Astrocyte of the cerebellum (primary cell): ENCODE results near the gene RSPH9.
A peak's percentile ranks its signal among the peaks of the same experiment; 100 is the strongest.

Experiments used
- DNase-seq: peaks from one replicate; pipeline ENCODE4 v3.0.0-alpha.2; 2011; ENCODE audit warnings: low read depth
- H3K4me3 ChIP-seq: 2 replicates; pipeline ENCODE4 v1.5.1; 2011; ENCODE audit warnings: mild to moderate bottlenecking, low read depth, low read length, moderate library complexity
- CTCF ChIP-seq: IDR thresholded peaks from 2 replicates; pipeline ENCODE4 v1.5.1; 2012; ENCODE audit warnings: low read length, low read depth, moderate library complexity, mild to moderate bottlenecking; ENCODE audit errors: missing control alignments
- in situ Hi-C: cut with HindIII; loops from 2 replicates; pipeline ENCODE4 v1.10.0; 2017; ENCODE audit warnings: low sequenced_read_pairs

RSPH9 gene

GRCh38 chr6:43716099-43716498, 71.3 kb downstream of the RSPH9 start:
- no peak overlapping the region for H3K4me3 ChIP-seq
- peak; percentile 56 for DNase-seq
- in situ Hi-C loops: no loop called here
- TF ChIP-seq CTCF: no peak

DNA sequence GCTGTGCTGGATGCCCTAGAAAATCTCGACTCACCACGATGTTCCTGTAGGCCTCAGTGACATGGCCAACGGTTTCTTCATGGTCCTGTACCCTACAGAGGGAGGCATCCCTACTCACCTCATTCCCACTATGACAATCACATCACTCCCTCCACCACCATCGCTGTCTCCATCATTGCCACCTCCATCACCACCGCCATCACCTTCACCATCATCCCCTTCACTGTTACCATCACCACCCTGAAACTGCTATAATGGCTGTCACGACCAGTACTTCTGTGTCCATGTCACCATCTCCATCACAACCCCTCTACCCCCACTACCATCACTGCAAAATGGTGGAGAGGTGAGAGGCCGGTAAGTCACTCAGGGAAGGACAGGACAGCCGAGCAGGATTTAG, 72.6 kb downstream of the RSPH9 start:
- DNase-seq: no peak
- H3K4me3 ChIP-seq: no peak overlapping the region
- TF ChIP-seq CTCF: no peak
- in situ Hi-C loops: no loop called here

DNA sequence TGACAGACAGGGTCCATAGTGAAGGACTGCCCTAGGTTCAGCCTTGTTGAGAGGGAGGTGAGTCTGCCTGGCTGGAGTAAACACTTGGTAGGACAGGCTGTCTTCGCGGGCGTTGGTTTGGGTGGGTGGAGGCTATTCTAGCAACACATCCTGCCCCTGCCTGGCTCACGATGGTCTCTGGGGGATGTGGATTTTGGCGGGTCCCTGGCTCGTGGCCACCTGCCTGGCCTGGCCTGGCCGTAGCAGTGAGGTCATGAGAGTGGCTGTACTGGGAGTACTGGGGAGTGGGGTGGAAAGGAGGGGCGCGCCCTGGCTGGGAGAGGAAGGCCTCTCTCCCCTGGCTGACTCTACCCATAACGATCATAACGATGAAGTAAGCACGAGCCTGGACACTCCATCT, 73.0 kb downstream of the RSPH9 start:
- no peak for TF ChIP-seq CTCF
- in situ Hi-C loops: no loop called here
- H3K4me3 ChIP-seq: no peak overlapping the region
- DNase-seq: no peak

GRCh38 chr6:43718387-43719105, 73.7 kb downstream of the RSPH9 start:
- DNase-seq: no peak
- in situ Hi-C loops: no loop called here
- TF ChIP-seq CTCF: no peak
- H3K4me3 ChIP-seq: no peak overlapping the region

- in situ Hi-C loops: no loop called here
- TF ChIP-seq CTCF: no peak
- no peak for DNase-seq
- H3K4me3 ChIP-seq: no peak overlapping the region
These were observed 74.7 kb downstream of the RSPH9 start for GRCh38 chr6:43719511-43719910.

DNA sequence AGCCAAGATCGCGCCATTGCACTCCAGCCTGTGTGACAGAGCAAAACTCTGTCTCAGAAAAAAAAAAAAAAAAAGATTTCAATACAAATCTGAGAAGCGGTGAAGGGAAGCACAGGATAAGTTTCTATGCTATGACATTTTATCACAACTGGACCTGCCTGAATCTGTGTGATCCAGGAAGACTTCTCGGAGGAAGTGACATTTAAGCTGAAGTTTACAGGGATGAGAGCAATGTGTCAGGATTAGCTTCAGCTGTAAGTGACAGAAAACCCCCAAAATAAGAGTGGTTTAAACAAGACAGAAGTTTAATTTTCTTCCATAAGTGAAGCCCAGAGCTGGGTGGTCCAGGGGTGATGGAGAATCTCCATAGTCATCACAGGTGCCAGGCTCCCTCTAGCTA, 76.2 kb downstream of the RSPH9 start:
- no peak for TF ChIP-seq CTCF
- DNase-seq: no peak

More for the DNA sequence above, 76.2 kb downstream of the RSPH9 start:
- H3K4me3 ChIP-seq: no peak overlapping the region
- in situ Hi-C loops: no loop called here
